H9 (cell line): ENCODE results near the gene IGLL5. TPM values are rescaled to one million over a fixed set of nuclear protein-coding genes. Genes with fewer than 3 reads are reported as not detected.

ENCODE experiments used
- DNase-seq: peaks from one replicate; pipeline ENCODE4 v3.0.0-alpha.2; 2017
- H2AFZ ChIP-seq: one replicate; pipeline ENCODE4 v1.6.1; 2013; ENCODE audit warnings: mild to moderate bottlenecking, low read length, control low read depth, moderate library complexity
- H2AK5ac ChIP-seq: 2 replicates; pipeline ENCODE4 v1.6.1; 2013; ENCODE audit warnings: low read length, control low read depth, mixed read lengths; ENCODE audit not compliant: insufficient read length
- H2BK120ac ChIP-seq: one replicate; pipeline ENCODE4 v1.6.1; 2013; ENCODE audit warnings: low read depth, mild to moderate bottlenecking, low read length, control low read depth, inconsistent platforms; ENCODE audit not compliant: poor library complexity, severe bottlenecking
- H2BK12ac ChIP-seq: 2 replicates; pipeline ENCODE4 v1.6.1; 2013; ENCODE audit warnings: low read length, control low read depth, mixed read lengths, low read depth; ENCODE audit not compliant: insufficient read length
- H2BK15ac ChIP-seq: 2 replicates; pipeline ENCODE4 v1.6.1; 2013; ENCODE audit warnings: low read depth, low read length, control low read depth
- H2BK20ac ChIP-seq: one replicate; pipeline ENCODE4 v1.6.1; 2013; ENCODE audit warnings: low read depth, mild to moderate bottlenecking, low read length, control low read depth, inconsistent platforms; ENCODE audit not compliant: poor library complexity, severe bottlenecking
- H2BK5ac ChIP-seq: 2 replicates; pipeline ENCODE4 v1.6.1; 2013; ENCODE audit warnings: low read length, control low read depth, mixed read lengths; ENCODE audit not compliant: insufficient read length
- H3K14ac ChIP-seq: 2 replicates; pipeline ENCODE4 v1.6.1; 2013; ENCODE audit warnings: low read length, control low read depth; ENCODE audit not compliant: insufficient read depth
- H3K18ac ChIP-seq: 2 replicates; pipeline ENCODE4 v1.6.1; 2013; ENCODE audit warnings: low read depth, mild to moderate bottlenecking, mixed read lengths, low read length, control low read depth; ENCODE audit not compliant: insufficient read length
- H3K23ac ChIP-seq: 2 replicates; pipeline ENCODE4 v1.6.1; 2013; ENCODE audit warnings: low read length, control low read depth, mixed read lengths, low read depth; ENCODE audit not compliant: insufficient read length
- H3K23me2 ChIP-seq: 2 replicates; pipeline ENCODE4 v1.6.1; 2013; ENCODE audit warnings: low read depth, mild to moderate bottlenecking, mixed read lengths, low read length, control low read depth; ENCODE audit not compliant: insufficient read length, poor library complexity, severe bottlenecking
- H3K27ac ChIP-seq: 2 replicates; pipeline ENCODE4 v1.5.1; 2013; ENCODE audit warnings: low read length, control low read depth, mixed read lengths, low read depth; ENCODE audit not compliant: insufficient read length
- H3K27me3 ChIP-seq: 2 replicates; pipeline ENCODE4 v1.6.1; 2013; ENCODE audit warnings: low read length, control low read depth, inconsistent platforms; ENCODE audit not compliant: insufficient read depth
- H3K4ac ChIP-seq: 2 replicates; pipeline ENCODE4 v1.6.1; 2013; ENCODE audit warnings: low read depth, mild to moderate bottlenecking, control low read depth, inconsistent platforms, low read length, moderate library complexity
- H3K4me1 ChIP-seq: 2 replicates; pipeline ENCODE4 v1.6.1; 2013; ENCODE audit warnings: low read length, control low read depth, inconsistent platforms; ENCODE audit not compliant: insufficient read depth
- H3K4me2 ChIP-seq: 2 replicates; pipeline ENCODE4 v1.6.1; 2013; ENCODE audit warnings: low read length, control low read depth, mixed read lengths; ENCODE audit not compliant: insufficient read length, insufficient read depth
- H3K56ac ChIP-seq: 2 replicates; pipeline ENCODE4 v1.6.1; 2013; ENCODE audit warnings: low read depth, mild to moderate bottlenecking, mixed read lengths, low read length, control low read depth; ENCODE audit not compliant: insufficient read length
- H3K79me1 ChIP-seq: 2 replicates; pipeline ENCODE4 v1.6.1; 2013; ENCODE audit warnings: low read depth, mild to moderate bottlenecking, moderate library complexity, low read length, control low read depth, inconsistent platforms; ENCODE audit not compliant: insufficient read depth, poor library complexity, severe bottlenecking
- H3K79me2 ChIP-seq: 2 replicates; pipeline ENCODE4 v1.6.1; 2013; ENCODE audit warnings: low read length, control low read depth, inconsistent platforms; ENCODE audit not compliant: insufficient read depth
- H3K9ac ChIP-seq: 2 replicates; pipeline ENCODE4 v1.6.1; 2013; ENCODE audit warnings: low read length, control low read depth, mixed read lengths; ENCODE audit not compliant: insufficient read length; ENCODE audit errors: extremely low read depth
- H3K9me3 ChIP-seq: one replicate; pipeline ENCODE4 v1.6.1; 2013; ENCODE audit warnings: low read depth, low read length, inconsistent platforms; ENCODE audit not compliant: control insufficient read depth
- H3T11ph ChIP-seq: one replicate; pipeline ENCODE4 v1.6.1; 2013; ENCODE audit warnings: mild to moderate bottlenecking, low read length, control low read depth, inconsistent platforms
- H4K20me1 ChIP-seq: one replicate; pipeline ENCODE4 v1.6.1; 2013; ENCODE audit not compliant: control insufficient read depth, insufficient read length, insufficient read depth
- H4K5ac ChIP-seq: 2 replicates; pipeline ENCODE4 v1.6.1; 2013; ENCODE audit warnings: low read depth, mild to moderate bottlenecking, mixed read lengths, low read length, control low read depth; ENCODE audit not compliant: insufficient read length
- H4K8ac ChIP-seq: replicated peaks from 2 replicates; pipeline ENCODE4 v1.6.1; 2013; ENCODE audit warnings: low read length, control low read depth, mixed read lengths, low read depth; ENCODE audit not compliant: insufficient read length
- H4K91ac ChIP-seq: 2 replicates; pipeline ENCODE4 v1.6.1; 2013; ENCODE audit warnings: low read depth, mild to moderate bottlenecking, moderate library complexity, mixed read lengths, low read length, control low read depth; ENCODE audit not compliant: insufficient read length
- H3K27ac Mint-ChIP-seq, 3 experiments: 2 replicates in 2 of 3; 3 replicates in 1 of 3; pipeline ENCODE4 v1.8.0; 2020 to 2021; ENCODE audit warnings: mixed read lengths in 3 of 3, mild to moderate bottlenecking in 1 of 3, moderate library complexity in 1 of 3
- H3K27me3 Mint-ChIP-seq: 2 replicates; pipeline ENCODE4 v1.8.0; 2021; ENCODE audit warnings: low read depth, mild to moderate bottlenecking, moderate library complexity, mixed read lengths
- H3K36me3 Mint-ChIP-seq, 3 experiments: 2 replicates in 2 of 3; 3 replicates in 1 of 3; pipeline ENCODE4 v1.8.0; 2020 to 2021; ENCODE audit warnings: low read depth in 3 of 3, mixed read lengths in 3 of 3; ENCODE audit not compliant: insufficient read depth in 1 of 3
- H3K4me1 Mint-ChIP-seq, 2 experiments: 2 replicates each; pipeline ENCODE4 v1.8.0; 2020; ENCODE audit warnings: mixed read lengths in 2 of 2
- H3K4me3 Mint-ChIP-seq, 2 experiments: 2 replicates in 1 of 2; 3 replicates in 1 of 2; pipeline ENCODE4 v1.8.0; 2020 to 2021; ENCODE audit warnings: mild to moderate bottlenecking in 2 of 2, mixed read lengths in 2 of 2, moderate library complexity in 1 of 2
- H3K9me3 Mint-ChIP-seq, 2 experiments: 2 replicates in 1 of 2; 3 replicates in 1 of 2; pipeline ENCODE4 v1.8.0; 2020; ENCODE audit warnings: mild to moderate bottlenecking in 2 of 2, mixed read lengths in 2 of 2, moderate library complexity in 1 of 2
- CTCF ChIP-seq: fragments of 200-600 bp; sonication (generic); conservative IDR thresholded peaks from 3 replicates; pipeline ENCODE4 v1.8.0; 2021; ENCODE audit warnings: antibody characterized with exemption, mild to moderate bottlenecking
- WGBS: extraction: QIAGEN DNeasy Blood & Tissue Kit; methylation state at CpG from one replicate; pipeline ENCODE4 v1.1.7; 2013; ENCODE audit warnings: missing lambda C conversion rate, low lambda C conversion rate, mixed read lengths; ENCODE audit not compliant: insufficient read length; ENCODE audit errors: extremely low coverage; 5-methylcytosine and 5-hydroxymethylcytosine counted together
- total RNA-seq: library from RNA; stranded (reverse); gene quantifications from 2 replicates; pipeline ENCODE4 v1.2.1, GENCODE V29; 2021

Gene IGLL5
- total RNA-seq, 1 experiment from 2014 or later: not detected

GRCh38 chr22:22927196-22927887, 39.7 kb downstream of the IGLL5 start:
- Histone ChIP-seq H2BK5ac (no peak overlapping the region), H3K79me2 (no peaks in the 10 kb centered on the region), H2BK15ac (no peak overlapping the region), H2BK120ac (no peak overlapping the region), H3T11ph (no peak overlapping the region), H3K18ac (no peak overlapping the region), H3K23me2 (no peaks in the 10 kb centered on the region), H2AK5ac (no peak overlapping the region), H4K8ac (no peak overlapping the region), H3K9ac (no peak overlapping the region), H3K79me1 (no peaks in the 10 kb centered on the region), H4K20me1 (no peaks in the 10 kb centered on the region), H3K27me3 (peaks cover 2% of the 10 kb centered on the region; the same call in 1 of the 2 replicates), H4K5ac (no peak overlapping the region), H2BK20ac (no peak overlapping the region), H3K4ac (no peak overlapping the region), H3K4me1 (peaks cover 4% of the 10 kb centered on the region; the same call in 1 of the 2 replicates), H4K91ac (no peak overlapping the region), H3K23ac (no peak overlapping the region), H3K27ac (no peak overlapping the region), H3K9me3 (no peaks in the 10 kb centered on the region), H2BK12ac (no peak overlapping the region), H3K4me2 (no peak overlapping the region), H3K14ac (no peak overlapping the region; the same call in 1 of the 2 replicates), H3K56ac (no peak overlapping the region), H2AFZ (no peak overlapping the region)
- H3K27ac Mint-ChIP-seq: no peak overlapping the region
- H3K27me3 Mint-ChIP-seq: peaks cover 90% of the 10 kb centered on the region
- peaks cover 12 to 20% of the 10 kb centered on the region in 2 experiments for H3K4me1 Mint-ChIP-seq
- no peaks in the 10 kb centered on the region; a peak in 1 of 7 replicates for H3K36me3 Mint-ChIP-seq
- TF ChIP-seq CTCF: no peak
- no peak for DNase-seq
- no CpG with 5 or more reads among the region's 21 CpGs for WGBS
- no peak overlapping the region; a peak in 1 of 5 replicates for H3K4me3 Mint-ChIP-seq
- H3K9me3 Mint-ChIP-seq: no peaks in the 10 kb centered on the region
